Ovary (tissue), 9 donors: Measurements from ENCODE around the gene NUP188. TPM values are rescaled to one million over a fixed set of nuclear protein-coding genes. Genes with fewer than 3 reads are reported as not detected.

Source experiments
- DNase-seq, 5 donors: peaks; one replicate each; pipeline ENCODE4 v3.0.0-alpha.2; 2019 to 2020
- H3K27ac ChIP-seq, 2 donors: fragments of 200-600 bp; one replicate each; pipeline versions ENCODE4 v1.5.1 to v1.8.0; 2019 to 2022
- H3K27me3 ChIP-seq: fragments of 200-600 bp; one replicate; pipeline ENCODE4 v1.8.0; 2022
- H3K36me3 ChIP-seq: fragments of 200-600 bp; sonication (generic); one replicate; pipeline ENCODE4 v1.5.1; 2019
- H3K4me1 ChIP-seq: one replicate; pipeline ENCODE4 v1.8.1; 2013; ENCODE audit warnings: mild to moderate bottlenecking, moderate library complexity; ENCODE audit not compliant: insufficient read depth
- H3K4me3 ChIP-seq: fragments of 200-600 bp; sonication (generic); one replicate; pipeline ENCODE4 v1.5.1; 2017
- H3K9me3 ChIP-seq, 2 donors: fragments of 200-600 bp in 1 of 2; sonication (generic) in 1 of 2; one replicate each; pipeline versions ENCODE4 v1.5.1 to v1.8.1; 2013 to 2019; ENCODE audit warnings: mild to moderate bottlenecking in 1 of 2, moderate library complexity in 1 of 2
- EP300 ChIP-seq: sonication (generic); formaldehyde crosslinking; IDR thresholded peaks from one replicate; pipeline ENCODE4 v1.6.1; 2017; ENCODE audit warnings: antibody characterized with exemption
- POLR2A ChIP-seq: fragments of 450-650 bp; IDR thresholded peaks from one replicate; pipeline ENCODE4 v1.6.1; 2017; ENCODE audit warnings: antibody characterized with exemption, mild to moderate bottlenecking, moderate library complexity
- WGBS, 3 donors: extraction: QIAGEN DNeasy Blood & Tissue Kit in 1 of 3; methylation state at CpG; one replicate each; pipeline versions ENCODE4 v1.1.5 to v1.1.7; 2013 to 2017; 5-methylcytosine and 5-hydroxymethylcytosine counted together
- intact Hi-C, 4 donors: fragments of 100-400 bp; cut with DNase I; formaldehyde crosslinking; loops; one replicate each; pipeline versions ENCODE4 v1.11.0 to v1.15.1; 2022 to 2023
- polyA plus RNA-seq, 2 donors: library from polyadenylated mRNA; stranded (reverse); fragments of 200-250 nt in 1 of 2; fragments of 350-450 nt in 1 of 2; fragmentation: Illumina TruSeq in 1 of 2; extraction: RNeasy Lipid Tissue Mini Kit (QIAGEN cat#74804) in 1 of 2; gene quantifications; one replicate each; pipeline ENCODE4 v1.2.3, GENCODE V29; 2013 to 2014
- total RNA-seq, 7 donors: library from RNA; depleted of rRNA in 2 of 7; stranded (reverse); fragments of >200 nt in 2 of 7; fragmentation: NEBNext Ultra II Directional in 3 of 7; extraction: Animal tissue kit (Norgen Biotek cat#: 25700) in 3 of 7; gene quantifications; one replicate each; pipeline versions ENCODE4 v1.1.0 to v1.2.4, GENCODE V29; 2016 to 2023
- TF ChIP-seq, protein P1 (sequence below), 3 donors: fragments of 450-650 bp in 2 of 3; fragments of 200-600 bp in 1 of 3; IDR thresholded peaks; one replicate each; pipeline versions ENCODE4 v1.5.1 to v1.8.0; 2016 to 2022; ENCODE audit warnings: antibody characterized with exemption in 3 of 3, mild to moderate bottlenecking in 1 of 3
- donor health status: DM: no; HTN: no; CAD: no; lungs with moderate emphysema.
- donor health status: DM: no; HTN: no; CAD: no.
- donor health status: Bipolar disorder and iron deficiency.
- donor health status: DM: yes; HTN: yes; CAD: no.
- donor health status: DM: no; HTN: no; CAD: no.
- donor health status: DM: yes; HTN: yes; CAD: no.

The NUP188 gene
- total and polyA plus RNA-seq, 9 donors, result 10.6 to 43.8 (median 25.1) TPM

DNA sequence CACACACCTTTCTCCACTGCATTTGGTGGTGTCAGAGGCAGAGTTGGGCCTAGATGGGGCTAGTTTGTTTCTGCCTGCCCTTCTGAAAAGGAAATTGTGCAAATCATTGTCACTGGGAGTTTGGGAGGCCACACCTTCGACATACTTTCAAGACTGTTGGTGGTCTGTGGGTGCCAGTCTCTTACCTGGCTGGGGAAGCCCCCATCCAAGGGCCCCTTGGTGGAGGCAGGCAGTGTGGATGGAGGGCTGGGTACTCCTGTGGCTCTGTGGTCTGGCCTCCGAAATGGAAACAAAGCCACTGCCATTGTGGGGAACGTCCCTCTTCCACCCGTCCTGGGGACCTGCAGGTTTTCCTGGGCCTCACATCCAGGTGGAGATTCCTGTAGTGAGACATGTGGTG, 37.6 kb upstream of the NUP188 start:
- Histone ChIP-seq H3K27me3 (no peaks in the 10 kb centered on the region), H3K9me3 (no peaks in the 10 kb centered on the region), H3K27ac (no peak overlapping the region), H3K4me1 (peaks cover 27% of the 10 kb centered on the region), H3K4me3 (no peak overlapping the region), H3K36me3 (no peaks in the 10 kb centered on the region)
- intact Hi-C loops, result no loop called here
- TF ChIP-seq, protein P1, sequence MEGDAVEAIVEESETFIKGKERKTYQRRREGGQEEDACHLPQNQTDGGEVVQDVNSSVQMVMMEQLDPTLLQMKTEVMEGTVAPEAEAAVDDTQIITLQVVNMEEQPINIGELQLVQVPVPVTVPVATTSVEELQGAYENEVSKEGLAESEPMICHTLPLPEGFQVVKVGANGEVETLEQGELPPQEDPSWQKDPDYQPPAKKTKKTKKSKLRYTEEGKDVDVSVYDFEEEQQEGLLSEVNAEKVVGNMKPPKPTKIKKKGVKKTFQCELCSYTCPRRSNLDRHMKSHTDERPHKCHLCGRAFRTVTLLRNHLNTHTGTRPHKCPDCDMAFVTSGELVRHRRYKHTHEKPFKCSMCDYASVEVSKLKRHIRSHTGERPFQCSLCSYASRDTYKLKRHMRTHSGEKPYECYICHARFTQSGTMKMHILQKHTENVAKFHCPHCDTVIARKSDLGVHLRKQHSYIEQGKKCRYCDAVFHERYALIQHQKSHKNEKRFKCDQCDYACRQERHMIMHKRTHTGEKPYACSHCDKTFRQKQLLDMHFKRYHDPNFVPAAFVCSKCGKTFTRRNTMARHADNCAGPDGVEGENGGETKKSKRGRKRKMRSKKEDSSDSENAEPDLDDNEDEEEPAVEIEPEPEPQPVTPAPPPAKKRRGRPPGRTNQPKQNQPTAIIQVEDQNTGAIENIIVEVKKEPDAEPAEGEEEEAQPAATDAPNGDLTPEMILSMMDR (IDR thresholded peaks at IDR 0.05), result no peak
- no peak for TF ChIP-seq EP300
- no peak for TF ChIP-seq POLR2A
- DNase-seq, result no peak
- 81 to 82% (median 82%) methylated on average over 4 of the region's 4 CpGs for WGBS, 3 donors

- Histone ChIP-seq H3K9me3 (no peaks in the 10 kb centered on the region), H3K36me3 (no peaks in the 10 kb centered on the region), H3K4me1 (peaks cover 31% of the 10 kb centered on the region), H3K27me3 (no peaks in the 10 kb centered on the region), H3K4me3 (no peak overlapping the region), H3K27ac (no peak overlapping the region)
- no peak for DNase-seq
- intact Hi-C loops, result no loop called here
- no peak for TF ChIP-seq POLR2A
- 83 to 87% (median 84%) methylated on average over 6 of the region's 6 CpGs for WGBS, 3 donors
These were observed 36.6 kb upstream of the NUP188 start for GRCh38 chr9:128910906-128911305.

GRCh38 chr9:128911529-128912035, 35.9 kb upstream of the NUP188 start:
- Histone ChIP-seq H3K27ac (no peak overlapping the region), H3K27me3 (no peaks in the 10 kb centered on the region), H3K36me3 (no peaks in the 10 kb centered on the region), H3K9me3 (no peaks in the 10 kb centered on the region), H3K4me1 (peaks cover 37% of the 10 kb centered on the region), H3K4me3 (no peak overlapping the region)
- no peak for DNase-seq
- 44 to 59% (median 55%) methylated on average over 8 of the region's 8 CpGs for WGBS, 3 donors
- TF ChIP-seq POLR2A, result no peak
- TF ChIP-seq, protein P1 (IDR thresholded peaks at IDR 0.05), result no peak
- TF ChIP-seq EP300, result no peak
- intact Hi-C loops, result no loop called here

DNA sequence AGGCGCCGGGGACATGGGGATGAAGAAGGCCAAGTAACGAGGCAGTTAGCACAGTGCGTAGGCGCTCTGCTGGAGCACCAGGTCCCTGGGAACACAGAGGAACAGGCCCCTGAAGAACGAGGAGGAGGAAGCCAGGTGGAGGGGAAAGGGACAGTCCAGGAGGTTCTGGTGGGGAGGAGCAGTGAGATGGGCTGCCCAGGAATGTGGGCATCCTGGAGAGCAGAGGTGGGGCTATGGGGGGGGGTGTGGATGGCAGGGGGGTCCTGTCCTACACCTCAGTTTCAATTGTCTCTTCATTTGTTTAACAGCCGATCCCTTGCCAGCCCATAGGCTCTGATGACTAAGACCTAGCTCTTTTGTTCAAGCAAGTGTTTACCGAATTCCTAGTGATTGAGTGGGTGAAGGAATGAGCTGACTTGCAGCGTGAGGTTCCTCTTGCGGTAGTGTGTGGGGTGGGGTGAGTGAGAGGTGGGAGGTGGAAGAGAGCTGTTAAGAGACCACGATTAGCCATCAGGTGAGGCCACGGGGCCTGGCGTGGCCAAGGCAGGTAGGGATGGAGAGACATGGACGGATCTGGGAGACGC, 35.1 kb upstream of the NUP188 start:
- Histone ChIP-seq H3K36me3 (no peaks in the 10 kb centered on the region), H3K4me3 (no peak overlapping the region), H3K27me3 (no peaks in the 10 kb centered on the region), H3K27ac (no peak overlapping the region), H3K4me1 (peaks cover 41% of the 10 kb centered on the region), H3K9me3 (no peaks in the 10 kb centered on the region)
- WGBS, 3 donors, result 68 to 71% (median 68%) methylated on average over 15 of the region's 15 CpGs
- DNase-seq, result no peak
- TF ChIP-seq POLR2A (no peak), EP300 (no peak)
- TF ChIP-seq, protein P1 (IDR thresholded peaks at IDR 0.05), result no peak
- intact Hi-C loops, result no loop called here

GRCh38 chr9:128913048-128913900, 34.2 kb upstream of the NUP188 start:
- no peak for DNase-seq
- Histone ChIP-seq H3K4me3 (no peak overlapping the region), H3K9me3 (no peaks in the 10 kb centered on the region), H3K27me3 (no peaks in the 10 kb centered on the region), H3K36me3 (no peaks in the 10 kb centered on the region), H3K27ac (peak overlapping the region; percentile 1 to 46), H3K4me1 (peaks cover 43% of the 10 kb centered on the region)
- intact Hi-C loops, result no loop called here
- WGBS, 3 donors, result 52 to 55% (median 53%) methylated on average over 15 of the region's 15 CpGs
- TF ChIP-seq, protein P1 (IDR thresholded peaks at IDR 0.05), result no peak
- TF ChIP-seq POLR2A, result no peak
- no peak for TF ChIP-seq EP300
